Activated CD8-positive, alpha-beta T cell treated with anti-CD3 and anti-CD28 coated beads, Interleukin-2, amount 10 ng/mL, durations not matched to agents 7 days and 5 days (primary cell): ENCODE data around the gene TP53TG5. TPM values are rescaled to one million over a fixed set of nuclear protein-coding genes. Genes with fewer than 3 reads are reported as not detected.

Source experiments
- ATAC-seq: fragments of 150-1000 bp; cut with Tn5 transposase; one replicate; pipeline ENCODE4 v1.10.0; 2021; ENCODE audit warnings: moderate library complexity
- CTCF ChIA-PET: fragments of 350-600 bp; sonication (Branson Sonifier 250); formaldehyde crosslinking; loops from one replicate; lab custom pipeline; 2021; ENCODE audit warnings: antibody characterized with exemption; lab: Charles Lee
- POLR2A ChIA-PET: fragments of 350-600 bp; sonication (Branson Sonifier 250); formaldehyde crosslinking; loops from one replicate; lab custom pipeline; 2021; ENCODE audit warnings: antibody characterized with exemption; lab: Charles Lee
- DNase-seq: peaks from one replicate; pipeline ENCODE4 v3.0.0-alpha.2; 2020
- H3K27ac Mint-ChIP-seq: one replicate; pipeline ENCODE4 v1.8.0; 2021; ENCODE audit warnings: mild to moderate bottlenecking, mixed read lengths
- H3K27me3 Mint-ChIP-seq: one replicate; pipeline ENCODE4 v1.8.0; 2021; ENCODE audit warnings: low read depth, mixed read lengths
- H3K36me3 Mint-ChIP-seq: one replicate; pipeline ENCODE4 v1.8.0; 2021; ENCODE audit warnings: low read depth, mixed read lengths
- H3K4me1 Mint-ChIP-seq: one replicate; pipeline ENCODE4 v1.8.0; 2021; ENCODE audit warnings: low read depth, mixed read lengths
- H3K4me3 Mint-ChIP-seq: one replicate; pipeline ENCODE4 v1.8.0; 2021; ENCODE audit warnings: mild to moderate bottlenecking, mixed read lengths
- H3K9me3 Mint-ChIP-seq: one replicate; pipeline ENCODE4 v1.8.0; 2022; ENCODE audit warnings: mixed read lengths; ENCODE audit not compliant: insufficient read depth
- total RNA-seq, 2 experiments: library from RNA; stranded (reverse); gene quantifications; one replicate each; pipeline ENCODE4 v1.2.3, GENCODE V29; 2021

TP53TG5 gene
- total RNA-seq, 2 experiments from 2014 or later = 0.16 TPM; not detected in 1

- Mint-ChIP-seq H3K36me3 (peaks cover 24% of the 10 kb centered on the region), H3K4me1 (peaks cover 14% of the 10 kb centered on the region), H3K27me3 (peaks cover 15% of the 10 kb centered on the region), H3K27ac (no peak overlapping the region), H3K4me3 (no peak overlapping the region), H3K9me3 (peaks cover 19% of the 10 kb centered on the region)
- DNase-seq (no peak), ATAC-seq (no peak)
- ChIA-PET CTCF (interaction anchor here (1.1 to 2.4 kb wide), 3 partner anchors 10 to 34 kb away, joined by 5 to 12 read pairs (median 6); no protein-coding TSS in a partner anchor), POLR2A (no interaction called here)
Observed at GRCh38 chr20:45402946-45403345, 24.8 kb upstream of the TP53TG5 start.

GRCh38 chr20:45400346-45401031, 22.4 kb upstream of the TP53TG5 start:
- ChIA-PET POLR2A (no interaction called here), CTCF (interaction anchor here (1.3 kb wide), 1 partner anchor 27 kb away, joined by 7 read pairs; no protein-coding TSS in a partner anchor)
- peaks cover 8% of the 10 kb centered on the region for H3K4me1 Mint-ChIP-seq
- DNase-seq = no peak
- H3K27me3 Mint-ChIP-seq = peaks cover 7% of the 10 kb centered on the region
- no peak overlapping the region for H3K27ac Mint-ChIP-seq
- H3K4me3 Mint-ChIP-seq = no peak overlapping the region
- peaks cover 19% of the 10 kb centered on the region for H3K9me3 Mint-ChIP-seq
- ATAC-seq = no peak
- peaks cover 24% of the 10 kb centered on the region for H3K36me3 Mint-ChIP-seq

- peaks cover 21% of the 10 kb centered on the region for H3K36me3 Mint-ChIP-seq
- no peak overlapping the region for H3K4me3 Mint-ChIP-seq
- DNase-seq (no peak), ATAC-seq (no peak)
- H3K27me3 Mint-ChIP-seq = no peaks in the 10 kb centered on the region
- no peak overlapping the region for H3K27ac Mint-ChIP-seq
- no peaks in the 10 kb centered on the region for H3K4me1 Mint-ChIP-seq
- peaks cover 19% of the 10 kb centered on the region for H3K9me3 Mint-ChIP-seq
- ChIA-PET POLR2A (no interaction called here), CTCF (interaction anchor here (0.6 to 1.3 kb wide), 2 partner anchors 12 to 25 kb away, joined by 3 to 7 read pairs; no protein-coding TSS in a partner anchor)
Observed at GRCh38 chr20:45399018-45399417, 20.9 kb upstream of the TP53TG5 start.

- H3K27me3 Mint-ChIP-seq = no peaks in the 10 kb centered on the region
- H3K36me3 Mint-ChIP-seq = peaks cover 6% of the 10 kb centered on the region
- peaks cover 5% of the 10 kb centered on the region for H3K9me3 Mint-ChIP-seq
- POLR2A ChIA-PET = no interaction called here
- H3K27ac Mint-ChIP-seq = no peak overlapping the region
- DNase-seq (no peak), ATAC-seq (no peak)
- H3K4me1 Mint-ChIP-seq = peaks cover 2% of the 10 kb centered on the region
- CTCF ChIA-PET = no interaction called here
- no peak overlapping the region for H3K4me3 Mint-ChIP-seq
Observed at GRCh38 chr20:45395114-45395415, 16.9 kb upstream of the TP53TG5 start.

- no peak overlapping the region for H3K27ac Mint-ChIP-seq
- ChIA-PET CTCF (interaction anchor here (1.0 to 2.9 kb wide), 3 partner anchors 32 to 350 kb away, joined by 3 to 8 read pairs (median 3); partner anchors contain the start of gene SYS1), POLR2A (no interaction called here)
- DNase-seq (no peak), ATAC-seq (no peak)
- no peaks in the 10 kb centered on the region for H3K9me3 Mint-ChIP-seq
- no peak overlapping the region for H3K4me3 Mint-ChIP-seq
- no peaks in the 10 kb centered on the region for H3K36me3 Mint-ChIP-seq
- H3K27me3 Mint-ChIP-seq = no peaks in the 10 kb centered on the region
- H3K4me1 Mint-ChIP-seq = peaks cover 2% of the 10 kb centered on the region
Observed at GRCh38 chr20:45394221-45395113, 16.3 kb upstream of the TP53TG5 start.

GRCh38 chr20:45392733-45393132, 14.6 kb upstream of the TP53TG5 start:
- Mint-ChIP-seq H3K9me3 (no peaks in the 10 kb centered on the region), H3K27me3 (no peaks in the 10 kb centered on the region), H3K27ac (no peak overlapping the region), H3K4me1 (peaks cover 2% of the 10 kb centered on the region), H3K4me3 (no peak overlapping the region), H3K36me3 (peaks cover 3% of the 10 kb centered on the region)
- ATAC-seq = no peak
- POLR2A ChIA-PET = no interaction called here
- CTCF ChIA-PET = interaction anchor here (0.7 to 2.9 kb wide), 4 partner anchors 19 to 44 kb away, joined by 3 to 8 read pairs (median 8); partner anchors contain the start of gene SYS1
- DNase-seq = no peak

- POLR2A ChIA-PET = no interaction called here
- CTCF ChIA-PET = interaction anchor here (0.6 to 2.9 kb wide), 4 partner anchors 15 to 29 kb away, joined by 3 to 8 read pairs (median 4); partner anchors contain the start of gene SYS1
- ATAC-seq (no peak), DNase-seq (no peak)
- H3K4me1 Mint-ChIP-seq = peaks cover 2% of the 10 kb centered on the region
- H3K4me3 Mint-ChIP-seq = no peak overlapping the region
- peaks cover 7% of the 10 kb centered on the region for H3K36me3 Mint-ChIP-seq
- H3K9me3 Mint-ChIP-seq = no peaks in the 10 kb centered on the region
- no peaks in the 10 kb centered on the region for H3K27me3 Mint-ChIP-seq
- no peak overlapping the region for H3K27ac Mint-ChIP-seq
Observed at GRCh38 chr20:45391559-45391958, 13.4 kb upstream of the TP53TG5 start.

GRCh38 chr20:45390931-45391330, 12.8 kb upstream of the TP53TG5 start:
- peaks cover 7% of the 10 kb centered on the region for H3K36me3 Mint-ChIP-seq
- peaks cover 2% of the 10 kb centered on the region for H3K4me1 Mint-ChIP-seq
- H3K9me3 Mint-ChIP-seq = no peaks in the 10 kb centered on the region
- no peak for ATAC-seq
- no peak overlapping the region for H3K4me3 Mint-ChIP-seq
- CTCF ChIA-PET = interaction anchor here (1.0 to 1.3 kb wide), 2 partner anchors 14 to 17 kb away, joined by 3 to 5 read pairs; no protein-coding TSS in a partner anchor
- H3K27me3 Mint-ChIP-seq = no peaks in the 10 kb centered on the region
- no peak for DNase-seq
- no peak overlapping the region for H3K27ac Mint-ChIP-seq
- POLR2A ChIA-PET = no interaction called here

GRCh38 chr20:45387274-45387673, 9.1 kb upstream of the TP53TG5 start:
- no peak overlapping the region for H3K4me3 Mint-ChIP-seq
- POLR2A ChIA-PET = no interaction called here
- ATAC-seq (no peak), DNase-seq (no peak)
- H3K36me3 Mint-ChIP-seq = peaks cover 7% of the 10 kb centered on the region
- CTCF ChIA-PET = interaction anchor here (0.6 to 6.2 kb wide), 7 partner anchors 12 to 383 kb away, joined by 3 to 40 read pairs (median 6); partner anchors contain the start of gene SYS1
- H3K9me3 Mint-ChIP-seq = no peaks in the 10 kb centered on the region
- peaks cover 2% of the 10 kb centered on the region for H3K4me1 Mint-ChIP-seq
- no peaks in the 10 kb centered on the region for H3K27me3 Mint-ChIP-seq
- H3K27ac Mint-ChIP-seq = no peak overlapping the region

- H3K36me3 Mint-ChIP-seq = no peaks in the 10 kb centered on the region
- ChIA-PET CTCF (interaction anchor here (1.1 to 20.4 kb wide), 7 partner anchors 14 to 394 kb away, joined by 3 to 606 read pairs (median 6); partner anchors contain the start of gene SYS1), POLR2A (no interaction called here)
- H3K4me1 Mint-ChIP-seq = peaks cover 23% of the 10 kb centered on the region
- no peak for DNase-seq
- no peaks in the 10 kb centered on the region for H3K9me3 Mint-ChIP-seq
- H3K27me3 Mint-ChIP-seq = no peaks in the 10 kb centered on the region
- no peak overlapping the region for H3K4me3 Mint-ChIP-seq
- H3K27ac Mint-ChIP-seq = no peak overlapping the region
- ATAC-seq = no peak
Observed at GRCh38 chr20:45377269-45377668, 856 bp downstream of the TP53TG5 start.

GRCh38 chr20:45374966-45375365, 3.2 kb downstream of the TP53TG5 start:
- Mint-ChIP-seq H3K4me1 (peaks cover 29% of the 10 kb centered on the region), H3K27me3 (no peaks in the 10 kb centered on the region), H3K9me3 (no peaks in the 10 kb centered on the region), H3K27ac (no peak overlapping the region), H3K4me3 (no peak overlapping the region), H3K36me3 (no peaks in the 10 kb centered on the region)
- DNase-seq (no peak), ATAC-seq (no peak)
- ChIA-PET POLR2A (interaction anchor here (0.8 to 2.5 kb wide), 2 partner anchors 12 to 41 kb away, joined by 4 to 15 read pairs; partner anchors contain the start of genes PIGT and SYS1), CTCF (interaction anchor here (1.5 to 20.4 kb wide), 8 partner anchors 10 to 77 kb away, joined by 3 to 606 read pairs (median 46); partner anchors contain the start of genes PIGT and SYS1)
